Ascending aorta (tissue), 2 donors: Measurements from ENCODE around the gene LRRC8B. TPM values are rescaled to one million over a fixed set of nuclear protein-coding genes. Genes with fewer than 3 reads are reported as not detected.

ENCODE experiments used
- DNase-seq, 2 donors: peaks; one replicate each; pipeline ENCODE4 v3.0.0-alpha.2; 2019; ENCODE audit warnings: low spot score in 2 of 2
- H3K27ac ChIP-seq, 2 donors: fragments of 200-600 bp; sonication (generic); one replicate each; pipeline ENCODE4 v1.5.1; 2016 to 2017; ENCODE audit warnings: mild to moderate bottlenecking in 1 of 2
- H3K27me3 ChIP-seq: fragments of 200-600 bp; sonication (generic); one replicate; pipeline ENCODE4 v1.5.1; 2017
- H3K36me3 ChIP-seq, 2 donors: fragments of 200-600 bp; sonication (generic); one replicate each; pipeline ENCODE4 v1.5.1; 2016
- H3K4me1 ChIP-seq, 2 donors: fragments of 200-600 bp; sonication (generic); one replicate each; pipeline ENCODE4 v1.5.1; 2016 to 2017; ENCODE audit warnings: mild to moderate bottlenecking in 1 of 2
- H3K4me3 ChIP-seq, 2 donors: fragments of 200-600 bp; sonication (generic); one replicate each; pipeline ENCODE4 v1.5.1; 2016 to 2017; ENCODE audit warnings: mild to moderate bottlenecking in 1 of 2
- H3K9me3 ChIP-seq, 2 donors: fragments of 200-600 bp; sonication (generic); one replicate each; pipeline ENCODE4 v1.5.1; 2016
- intact Hi-C: fragments of 100-400 bp; cut with DNase I; formaldehyde crosslinking; loops from one replicate; pipeline ENCODE4 v1.15.1; 2023
- total RNA-seq: library from RNA; depleted of rRNA; stranded (reverse); fragments of >200 nt; gene quantifications from one replicate; pipeline ENCODE4 v1.1.0, GENCODE V29; 2016
- TF ChIP-seq, protein P1 (sequence below), 3 experiments: fragments of 200-600 bp in 2 of 3; fragments of 450-650 bp in 1 of 3; sonication (generic) in 2 of 3; IDR thresholded peaks; one replicate each; pipeline ENCODE4 v1.5.1; 2016 to 2019; ENCODE audit warnings: antibody characterized with exemption in 3 of 3, mild to moderate bottlenecking in 1 of 3, moderate library complexity in 1 of 3

LRRC8B gene
- total RNA-seq, 1 donor from 2014 or later = 4.2 TPM

DNA sequence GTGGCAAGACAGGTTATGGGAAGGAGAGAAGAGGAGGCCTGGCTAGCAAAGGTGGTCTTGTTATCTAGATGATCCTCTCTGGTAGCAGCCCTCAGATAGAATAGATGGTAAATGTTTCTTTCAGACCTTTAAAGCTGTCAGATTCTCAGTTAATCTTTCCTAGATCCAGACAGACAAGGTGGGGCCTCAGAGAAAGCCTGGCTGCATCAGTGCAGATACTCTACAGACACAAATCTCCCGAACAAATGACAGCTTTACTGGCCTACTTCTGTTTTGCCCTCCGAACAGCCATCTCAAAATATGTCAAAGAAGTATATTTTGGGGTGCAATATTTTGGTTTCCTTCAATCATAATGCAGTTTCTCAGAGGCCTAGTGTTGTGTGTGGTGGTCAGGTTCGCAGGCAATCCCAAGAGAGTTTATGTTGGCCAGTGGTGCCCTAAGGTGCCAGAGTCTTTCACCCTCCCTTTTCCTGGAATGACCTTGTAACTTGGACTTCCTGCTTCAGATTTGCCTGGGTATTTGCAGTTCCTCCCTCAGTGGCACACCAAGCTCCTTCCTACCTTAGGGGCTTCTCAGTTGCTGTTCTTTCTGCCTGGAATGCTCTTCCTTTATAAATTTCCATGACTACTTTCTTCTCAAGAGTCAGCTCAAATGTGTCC lies 7.0 kb downstream of the LRRC8B start:
- TF ChIP-seq, protein P1, sequence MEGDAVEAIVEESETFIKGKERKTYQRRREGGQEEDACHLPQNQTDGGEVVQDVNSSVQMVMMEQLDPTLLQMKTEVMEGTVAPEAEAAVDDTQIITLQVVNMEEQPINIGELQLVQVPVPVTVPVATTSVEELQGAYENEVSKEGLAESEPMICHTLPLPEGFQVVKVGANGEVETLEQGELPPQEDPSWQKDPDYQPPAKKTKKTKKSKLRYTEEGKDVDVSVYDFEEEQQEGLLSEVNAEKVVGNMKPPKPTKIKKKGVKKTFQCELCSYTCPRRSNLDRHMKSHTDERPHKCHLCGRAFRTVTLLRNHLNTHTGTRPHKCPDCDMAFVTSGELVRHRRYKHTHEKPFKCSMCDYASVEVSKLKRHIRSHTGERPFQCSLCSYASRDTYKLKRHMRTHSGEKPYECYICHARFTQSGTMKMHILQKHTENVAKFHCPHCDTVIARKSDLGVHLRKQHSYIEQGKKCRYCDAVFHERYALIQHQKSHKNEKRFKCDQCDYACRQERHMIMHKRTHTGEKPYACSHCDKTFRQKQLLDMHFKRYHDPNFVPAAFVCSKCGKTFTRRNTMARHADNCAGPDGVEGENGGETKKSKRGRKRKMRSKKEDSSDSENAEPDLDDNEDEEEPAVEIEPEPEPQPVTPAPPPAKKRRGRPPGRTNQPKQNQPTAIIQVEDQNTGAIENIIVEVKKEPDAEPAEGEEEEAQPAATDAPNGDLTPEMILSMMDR (IDR thresholded peaks at IDR 0.05) = no peak
- Histone ChIP-seq H3K27me3 (no peaks in the 10 kb centered on the region), H3K27ac (no peak overlapping the region), H3K9me3 (no peaks in the 10 kb centered on the region), H3K4me1 (no peaks in the 10 kb centered on the region), H3K4me3 (no peak overlapping the region), H3K36me3 (no peaks in the 10 kb centered on the region)
- DNase-seq = no peak
- intact Hi-C loops = no loop called here

DNA sequence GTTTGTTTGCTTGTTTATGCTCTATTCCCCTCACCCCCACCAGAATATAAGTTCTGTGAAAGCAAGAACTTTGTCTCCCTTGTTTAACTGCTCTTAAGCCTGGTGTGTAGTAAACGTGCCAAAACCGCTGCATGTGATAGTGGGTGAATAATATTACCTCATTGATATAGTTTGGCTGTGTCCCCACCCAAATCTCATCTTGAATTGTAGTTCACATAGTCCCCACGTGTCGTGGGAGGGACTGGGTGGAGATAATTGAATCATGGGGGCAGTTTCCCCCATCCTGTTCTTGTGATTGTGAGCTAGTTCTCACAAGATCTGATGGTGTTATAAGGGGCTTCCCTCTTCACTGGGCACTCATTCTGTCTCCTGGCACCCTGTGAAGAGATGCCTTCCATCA lies 7.6 kb downstream of the LRRC8B start:
- no peaks in the 10 kb centered on the region for H3K9me3 ChIP-seq
- H3K36me3 ChIP-seq = no peaks in the 10 kb centered on the region
- no peak overlapping the region for H3K4me3 ChIP-seq
- H3K4me1 ChIP-seq = no peaks in the 10 kb centered on the region
- no peaks in the 10 kb centered on the region for H3K27me3 ChIP-seq
- DNase-seq = no peak
- TF ChIP-seq, protein P1 (IDR thresholded peaks at IDR 0.05) = no peak
- H3K27ac ChIP-seq = no peak overlapping the region
- intact Hi-C loops = no loop called here

DNA sequence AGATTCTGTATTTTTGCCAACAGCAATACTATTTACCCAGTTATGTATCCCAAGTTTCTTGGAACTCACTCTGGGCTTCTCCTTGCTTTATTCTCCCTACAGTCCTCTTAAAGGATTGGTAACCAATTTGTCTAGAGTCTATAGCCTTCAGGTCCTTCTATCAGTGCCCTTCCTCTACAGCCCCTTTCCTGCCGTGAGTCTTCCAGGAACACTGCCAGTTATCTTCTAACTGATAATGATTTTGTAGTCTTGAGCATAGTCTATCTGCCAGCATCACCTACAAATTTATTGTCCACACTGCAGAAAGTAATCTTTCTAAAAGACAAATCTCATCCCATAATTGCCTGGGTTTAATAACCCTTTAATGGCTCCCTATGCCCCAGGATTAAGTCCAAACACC lies 8.2 kb downstream of the LRRC8B start:
- TF ChIP-seq, protein P1 (IDR thresholded peaks at IDR 0.05) = no peak
- no peak overlapping the region for H3K27ac ChIP-seq
- no peak for DNase-seq
- no peaks in the 10 kb centered on the region for H3K36me3 ChIP-seq
- no peaks in the 10 kb centered on the region for H3K27me3 ChIP-seq
- H3K4me3 ChIP-seq = no peak overlapping the region
- no peaks in the 10 kb centered on the region for H3K9me3 ChIP-seq
- intact Hi-C loops = no loop called here
- no peaks in the 10 kb centered on the region for H3K4me1 ChIP-seq

DNA sequence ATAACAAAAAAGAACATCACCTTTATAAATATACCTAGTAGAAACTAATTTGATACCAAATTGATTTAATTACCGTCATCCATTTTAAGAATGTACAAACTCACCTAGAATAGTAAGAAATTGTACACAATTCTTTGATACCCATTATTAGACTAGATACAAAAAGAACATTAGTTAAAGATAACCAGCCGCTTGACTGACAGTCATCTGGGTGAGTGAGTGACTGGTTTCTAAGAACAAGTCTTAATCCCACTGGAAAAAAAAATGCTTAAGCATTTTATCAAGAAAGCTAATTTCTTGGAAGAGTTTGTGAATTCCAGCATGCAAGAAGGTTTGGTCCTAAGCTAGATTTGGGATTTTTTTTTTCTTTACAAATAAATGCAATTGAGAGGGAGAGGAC lies 10.9 kb downstream of the LRRC8B start:
- Histone ChIP-seq H3K4me1 (no peaks in the 10 kb centered on the region), H3K27me3 (no peaks in the 10 kb centered on the region), H3K4me3 (no peak overlapping the region), H3K9me3 (no peaks in the 10 kb centered on the region), H3K36me3 (no peaks in the 10 kb centered on the region), H3K27ac (no peak overlapping the region)
- intact Hi-C loops = no loop called here
- no peak for DNase-seq
- TF ChIP-seq, protein P1 (IDR thresholded peaks at IDR 0.05) = no peak

DNA sequence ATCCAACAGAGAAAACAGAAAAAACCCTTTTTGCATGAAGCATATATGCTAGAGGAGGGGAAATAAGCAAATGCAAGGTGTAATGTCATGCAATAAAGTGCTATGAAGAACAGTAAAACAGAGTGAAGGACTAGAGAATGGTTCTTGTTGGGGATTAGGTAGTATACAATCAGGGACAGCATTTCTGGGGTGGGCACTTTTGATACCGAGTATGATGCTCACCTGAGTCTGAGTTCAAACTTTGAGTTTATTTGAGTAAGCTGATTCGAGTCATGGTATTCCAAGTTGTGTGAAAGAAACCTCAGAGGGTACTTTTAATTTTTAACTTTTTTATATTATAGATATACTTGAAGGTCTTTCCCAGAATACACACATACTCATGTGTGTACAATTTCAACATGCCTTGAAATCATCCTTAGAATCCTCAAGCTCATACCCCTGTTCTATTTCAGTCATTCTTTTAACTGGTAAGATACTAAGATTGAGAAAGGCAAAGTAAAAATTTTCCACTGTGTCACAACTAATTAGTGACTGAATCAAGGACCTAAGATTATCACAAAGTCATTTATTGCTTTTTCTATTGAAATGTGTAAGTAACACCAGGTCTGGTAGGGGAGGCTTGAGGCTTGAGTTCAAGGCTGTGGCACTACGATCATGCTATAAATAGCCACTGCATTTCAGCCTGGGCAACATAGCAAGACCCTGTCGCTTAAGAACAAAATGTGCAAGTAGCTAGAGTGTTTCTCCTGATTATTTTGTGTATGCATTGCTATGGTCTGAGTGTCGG lies 12.1 kb downstream of the LRRC8B start:
- H3K4me3 ChIP-seq = no peak overlapping the region
- intact Hi-C loops = no loop called here
- H3K4me1 ChIP-seq = no peaks in the 10 kb centered on the region
- no peaks in the 10 kb centered on the region for H3K9me3 ChIP-seq
- no peaks in the 10 kb centered on the region for H3K36me3 ChIP-seq
- no peaks in the 10 kb centered on the region for H3K27me3 ChIP-seq
- no peak overlapping the region for H3K27ac ChIP-seq
- TF ChIP-seq, protein P1 (IDR thresholded peaks at IDR 0.05) = no peak
- DNase-seq = no peak
